Upper lobe of left lung (tissue), 6 donors: ENCODE results near the gene RAP1GAP. TPM values are rescaled to one million over a fixed set of nuclear protein-coding genes. Genes with fewer than 3 reads are reported as not detected.

Experiments used
- ATAC-seq, 2 donors: fragments of 200-7000 bp; cut with Tn5 transposase; one replicate each; pipeline ENCODE4 v1.9.1; 2022; ENCODE audit warnings: mild to moderate bottlenecking in 2 of 2, moderate library complexity in 2 of 2; ENCODE audit not compliant: low FRiP score in 2 of 2
- DNase-seq, 2 donors: peaks; one replicate each; pipeline ENCODE4 v3.0.0-alpha.2; 2019 to 2020
- H3K27ac ChIP-seq, 4 donors: fragments of 200-600 bp; sonication (generic); one replicate each; pipeline ENCODE4 v1.5.1; 2016 to 2019
- H3K27me3 ChIP-seq, 4 donors: fragments of 200-600 bp; sonication (generic); one replicate each; pipeline ENCODE4 v1.5.1; 2017 to 2019
- H3K36me3 ChIP-seq, 4 donors: fragments of 200-600 bp; sonication (generic); one replicate each; pipeline ENCODE4 v1.5.1; 2016 to 2019
- H3K4me1 ChIP-seq, 4 donors: fragments of 200-600 bp; sonication (generic); one replicate each; pipeline ENCODE4 v1.5.1; 2018 to 2019
- H3K4me3 ChIP-seq, 4 donors: fragments of 200-600 bp; sonication (generic); one replicate each; pipeline ENCODE4 v1.5.1; 2017 to 2019; ENCODE audit warnings: mild to moderate bottlenecking in 2 of 4, moderate library complexity in 1 of 4
- H3K9me3 ChIP-seq, 4 donors: fragments of 200-600 bp; sonication (generic); one replicate each; pipeline ENCODE4 v1.5.1; 2018 to 2019
- EP300 ChIP-seq, 4 donors: sonication (generic); formaldehyde crosslinking; IDR thresholded peaks; one replicate each; pipeline ENCODE4 v1.5.1; 2017; ENCODE audit warnings: antibody characterized with exemption in 4 of 4, control low read depth in 2 of 4
- POLR2A ChIP-seq, 4 donors: fragments of 450-650 bp; IDR thresholded peaks; one replicate each; pipeline ENCODE4 v1.5.1; 2016 to 2017; ENCODE audit warnings: antibody characterized with exemption in 4 of 4, mild to moderate bottlenecking in 2 of 4
- POLR2AphosphoS5 ChIP-seq, 2 donors: sonication (generic); formaldehyde crosslinking; IDR thresholded peaks; one replicate each; pipeline ENCODE4 v1.5.1; 2017; ENCODE audit warnings: antibody characterized with exemption in 2 of 2
- WGBS, 2 donors: methylation state at CpG; one replicate each; pipeline ENCODE4 v1.1.5; 2017 to 2018; 5-methylcytosine and 5-hydroxymethylcytosine counted together
- total RNA-seq, 6 donors: library from RNA; depleted of rRNA in 4 of 6; stranded (reverse); fragments of >200 nt in 4 of 6; gene quantifications; one replicate each; pipeline versions ENCODE4 v1.1.0 to v1.2.1, GENCODE V29; 2016 to 2021
- TF ChIP-seq, protein P1 (sequence below), 6 experiments: fragments of 450-650 bp in 4 of 6; fragments of 200-600 bp in 2 of 6; sonication (generic) in 2 of 6; IDR thresholded peaks; one replicate each; pipeline ENCODE4 v1.5.1; 2016 to 2019; ENCODE audit warnings: antibody characterized with exemption in 6 of 6
- donor health status: DM: no; HTN: no; CAD: no; lungs with moderate emphysema.
- donor health status: DM: no; HTN: yes; CAD: no; lungs with severe emphysema.

RAP1GAP gene
- total RNA-seq, 6 donors from 2014 or later = 26.9 to 65.2 (median 36.7) TPM

DNA sequence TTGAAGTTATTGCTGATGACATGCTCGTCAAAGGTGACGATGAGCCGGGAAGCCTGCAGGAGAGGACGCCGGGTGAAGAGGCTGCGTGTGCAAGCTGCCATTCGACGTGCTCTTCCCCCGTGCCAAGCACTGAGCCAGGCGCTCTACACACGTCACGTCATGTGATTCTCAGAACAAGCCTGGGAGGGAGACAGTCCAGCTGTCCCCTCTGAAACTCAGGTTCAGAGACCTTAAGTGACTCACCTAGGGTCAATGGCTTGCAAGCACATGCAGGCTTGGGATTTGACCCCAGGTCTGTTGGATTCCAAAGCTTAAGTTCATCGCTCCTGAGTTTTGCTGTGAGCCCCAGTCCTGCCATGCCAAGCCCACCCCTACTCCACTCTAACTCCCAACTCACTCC lies 57.1 kb downstream of the RAP1GAP start:
- H3K36me3 ChIP-seq = peaks cover 0 to 13% (median 0%) of the 10 kb centered on the region in 4 donors
- no peaks in the 10 kb centered on the region for H3K27me3 ChIP-seq
- H3K9me3 ChIP-seq = no peaks in the 10 kb centered on the region
- 89 to 93% methylated on average over 13 of the region's 13 CpGs for WGBS, 2 donors
- H3K4me1 ChIP-seq = peaks cover 0 to 11% (median 3%) of the 10 kb centered on the region in 4 donors
- H3K4me3 ChIP-seq = no peak overlapping the region
- H3K27ac ChIP-seq = no peak overlapping the region
- no peak for DNase-seq
- TF ChIP-seq EP300 (IDR thresholded peaks at IDR 0.05) = no peak
- no peak for TF ChIP-seq POLR2A (IDR thresholded peaks at IDR 0.05)
- TF ChIP-seq, protein P1, sequence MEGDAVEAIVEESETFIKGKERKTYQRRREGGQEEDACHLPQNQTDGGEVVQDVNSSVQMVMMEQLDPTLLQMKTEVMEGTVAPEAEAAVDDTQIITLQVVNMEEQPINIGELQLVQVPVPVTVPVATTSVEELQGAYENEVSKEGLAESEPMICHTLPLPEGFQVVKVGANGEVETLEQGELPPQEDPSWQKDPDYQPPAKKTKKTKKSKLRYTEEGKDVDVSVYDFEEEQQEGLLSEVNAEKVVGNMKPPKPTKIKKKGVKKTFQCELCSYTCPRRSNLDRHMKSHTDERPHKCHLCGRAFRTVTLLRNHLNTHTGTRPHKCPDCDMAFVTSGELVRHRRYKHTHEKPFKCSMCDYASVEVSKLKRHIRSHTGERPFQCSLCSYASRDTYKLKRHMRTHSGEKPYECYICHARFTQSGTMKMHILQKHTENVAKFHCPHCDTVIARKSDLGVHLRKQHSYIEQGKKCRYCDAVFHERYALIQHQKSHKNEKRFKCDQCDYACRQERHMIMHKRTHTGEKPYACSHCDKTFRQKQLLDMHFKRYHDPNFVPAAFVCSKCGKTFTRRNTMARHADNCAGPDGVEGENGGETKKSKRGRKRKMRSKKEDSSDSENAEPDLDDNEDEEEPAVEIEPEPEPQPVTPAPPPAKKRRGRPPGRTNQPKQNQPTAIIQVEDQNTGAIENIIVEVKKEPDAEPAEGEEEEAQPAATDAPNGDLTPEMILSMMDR (IDR thresholded peaks at IDR 0.05) = no peak
- TF ChIP-seq POLR2AphosphoS5 (IDR thresholded peaks at IDR 0.05) = no peak
- ATAC-seq = no peak

DNA sequence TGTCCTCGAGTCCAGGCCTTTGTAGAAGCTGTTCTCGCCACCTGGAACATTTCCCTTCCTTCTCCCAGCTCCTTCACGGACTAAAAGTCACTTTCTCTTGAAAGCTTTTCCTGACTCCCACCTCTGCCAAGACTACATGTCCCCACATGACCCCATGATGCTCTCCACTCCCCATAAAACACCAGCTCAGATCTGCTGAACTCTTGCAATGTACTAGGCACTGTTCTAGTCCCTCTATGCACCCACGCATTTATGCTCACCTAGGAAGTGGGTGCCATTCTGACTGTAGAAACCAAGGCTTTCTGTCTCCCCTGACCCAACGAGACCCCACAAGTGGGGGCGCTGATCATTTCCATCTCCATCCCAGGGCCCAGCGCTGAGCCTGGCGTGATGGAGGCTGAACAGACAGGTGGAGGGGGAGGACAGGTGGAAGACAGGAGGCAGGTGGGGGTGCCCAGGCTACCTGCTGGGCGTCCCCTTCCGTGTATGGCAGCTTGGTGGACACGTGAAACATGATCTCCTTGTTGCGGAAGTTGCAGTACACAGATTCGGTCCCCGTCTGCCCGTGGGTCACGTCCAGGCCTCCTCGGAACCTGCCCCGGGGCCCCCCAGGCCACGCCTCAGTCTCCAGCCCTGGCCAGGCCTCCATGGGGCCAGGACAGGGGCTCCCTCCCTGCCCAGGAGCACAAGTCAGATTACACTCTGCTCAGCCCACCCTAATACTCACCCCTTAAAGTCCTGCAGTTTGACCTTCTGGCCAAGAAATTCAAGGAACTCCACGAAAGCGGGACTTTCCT lies 58.0 kb downstream of the RAP1GAP start:
- Histone ChIP-seq H3K4me3 (no peak overlapping the region), H3K36me3 (peaks cover 0 to 13% (median 0%) of the 10 kb centered on the region in 4 donors), H3K27me3 (no peaks in the 10 kb centered on the region), H3K4me1 (peaks cover 0 to 17% (median 3%) of the 10 kb centered on the region in 4 donors), H3K27ac (no peak overlapping the region), H3K9me3 (no peaks in the 10 kb centered on the region)
- DNase-seq = no peak
- ATAC-seq = no peak
- WGBS, 2 donors = 86 to 90% methylated on average over 20 to 21 of the region's 21 CpGs
- no peak for TF ChIP-seq EP300 (IDR thresholded peaks at IDR 0.05)
- TF ChIP-seq POLR2AphosphoS5 (IDR thresholded peaks at IDR 0.05) = no peak
- TF ChIP-seq POLR2A (IDR thresholded peaks at IDR 0.05) = no peak
- TF ChIP-seq, protein P1 (IDR thresholded peaks at IDR 0.05) = no peak

DNA sequence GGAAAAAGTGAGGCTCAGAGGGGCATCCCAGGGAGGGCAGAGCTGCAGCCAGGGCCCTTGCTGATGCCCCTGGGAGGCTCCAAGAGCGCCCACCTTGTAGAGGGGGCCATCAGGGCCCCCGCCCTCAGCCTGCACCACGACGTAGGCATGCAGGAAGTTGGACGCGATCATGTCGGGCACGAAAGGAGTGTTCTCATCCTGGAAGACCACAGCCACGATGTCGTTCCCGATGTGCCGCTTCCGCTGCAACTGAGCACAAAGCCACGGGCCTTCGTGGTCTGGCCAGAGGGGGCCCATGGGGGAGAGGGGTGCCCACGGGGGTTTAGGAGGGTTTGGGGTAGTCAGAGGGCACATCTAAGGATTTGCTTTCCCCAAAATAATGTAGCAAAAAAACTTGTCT lies 59.1 kb downstream of the RAP1GAP start:
- no peak for ATAC-seq
- peaks cover 0 to 13% (median 0%) of the 10 kb centered on the region in 4 donors for H3K36me3 ChIP-seq
- WGBS, 2 donors = 66 to 86% methylated on average over 12 to 16 of the region's 16 CpGs
- H3K4me3 ChIP-seq = no peak overlapping the region
- no peaks in the 10 kb centered on the region for H3K27me3 ChIP-seq
- H3K9me3 ChIP-seq = no peaks in the 10 kb centered on the region
- peaks cover 0 to 18% (median 3%) of the 10 kb centered on the region in 4 donors for H3K4me1 ChIP-seq
- TF ChIP-seq POLR2AphosphoS5 (IDR thresholded peaks at IDR 0.05) (no peak), EP300 (IDR thresholded peaks at IDR 0.05) (no peak), POLR2A (IDR thresholded peaks at IDR 0.05) (no peak)
- TF ChIP-seq, protein P1 (IDR thresholded peaks at IDR 0.05) = no peak
- no peak overlapping the region for H3K27ac ChIP-seq
- DNase-seq = no peak

DNA sequence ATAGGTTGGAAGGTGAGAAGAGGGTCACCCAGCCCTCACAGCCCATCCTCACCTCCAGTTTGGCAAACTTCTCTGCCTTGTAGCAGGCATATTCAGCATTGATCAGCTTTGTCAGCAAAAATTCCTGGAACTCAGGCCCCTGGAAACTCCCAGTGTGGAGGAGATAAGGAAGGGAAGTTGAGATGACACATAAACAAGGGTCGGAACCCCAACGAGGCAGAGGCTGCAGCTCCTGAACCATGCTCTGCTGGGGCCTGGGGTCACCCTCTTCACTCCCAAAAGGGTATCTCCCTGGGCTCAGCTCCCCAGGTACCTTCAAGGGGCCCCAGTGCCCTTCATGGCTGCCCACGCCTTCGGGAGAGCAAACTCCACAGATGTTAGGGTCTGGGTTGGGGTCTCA lies 60.4 kb downstream of the RAP1GAP start:
- H3K27ac ChIP-seq = no peak overlapping the region

More for the DNA sequence above, 60.4 kb downstream of the RAP1GAP start:
- ATAC-seq (no peak), DNase-seq (no peak)
- Histone ChIP-seq H3K36me3 (peaks cover 0 to 13% (median 0%) of the 10 kb centered on the region in 4 donors), H3K9me3 (no peaks in the 10 kb centered on the region), H3K4me1 (peaks cover 0 to 18% (median 3%) of the 10 kb centered on the region in 4 donors), H3K4me3 (no peak overlapping the region), H3K27me3 (no peaks in the 10 kb centered on the region)
- TF ChIP-seq POLR2AphosphoS5 (IDR thresholded peaks at IDR 0.05) = no peak
- TF ChIP-seq EP300 (IDR thresholded peaks at IDR 0.05) = no peak
- no peak for TF ChIP-seq POLR2A (IDR thresholded peaks at IDR 0.05)
- TF ChIP-seq, protein P1 (IDR thresholded peaks at IDR 0.05) = no peak
- WGBS, 2 donors = 57 to 62% methylated on average over 4 of the region's 4 CpGs
